G401.6 (cell line): Measurements from ENCODE around the gene CAPRIN2.
A peak's percentile ranks its signal among the peaks of the same experiment; 100 is the strongest.

Experiments used
- FAIRE-seq: peaks from 2 replicates; lab custom pipeline; 2012; peaks lifted over from hg19 to GRCh38; lab: Jason Lieb, UNC

CAPRIN2 gene, protein sequence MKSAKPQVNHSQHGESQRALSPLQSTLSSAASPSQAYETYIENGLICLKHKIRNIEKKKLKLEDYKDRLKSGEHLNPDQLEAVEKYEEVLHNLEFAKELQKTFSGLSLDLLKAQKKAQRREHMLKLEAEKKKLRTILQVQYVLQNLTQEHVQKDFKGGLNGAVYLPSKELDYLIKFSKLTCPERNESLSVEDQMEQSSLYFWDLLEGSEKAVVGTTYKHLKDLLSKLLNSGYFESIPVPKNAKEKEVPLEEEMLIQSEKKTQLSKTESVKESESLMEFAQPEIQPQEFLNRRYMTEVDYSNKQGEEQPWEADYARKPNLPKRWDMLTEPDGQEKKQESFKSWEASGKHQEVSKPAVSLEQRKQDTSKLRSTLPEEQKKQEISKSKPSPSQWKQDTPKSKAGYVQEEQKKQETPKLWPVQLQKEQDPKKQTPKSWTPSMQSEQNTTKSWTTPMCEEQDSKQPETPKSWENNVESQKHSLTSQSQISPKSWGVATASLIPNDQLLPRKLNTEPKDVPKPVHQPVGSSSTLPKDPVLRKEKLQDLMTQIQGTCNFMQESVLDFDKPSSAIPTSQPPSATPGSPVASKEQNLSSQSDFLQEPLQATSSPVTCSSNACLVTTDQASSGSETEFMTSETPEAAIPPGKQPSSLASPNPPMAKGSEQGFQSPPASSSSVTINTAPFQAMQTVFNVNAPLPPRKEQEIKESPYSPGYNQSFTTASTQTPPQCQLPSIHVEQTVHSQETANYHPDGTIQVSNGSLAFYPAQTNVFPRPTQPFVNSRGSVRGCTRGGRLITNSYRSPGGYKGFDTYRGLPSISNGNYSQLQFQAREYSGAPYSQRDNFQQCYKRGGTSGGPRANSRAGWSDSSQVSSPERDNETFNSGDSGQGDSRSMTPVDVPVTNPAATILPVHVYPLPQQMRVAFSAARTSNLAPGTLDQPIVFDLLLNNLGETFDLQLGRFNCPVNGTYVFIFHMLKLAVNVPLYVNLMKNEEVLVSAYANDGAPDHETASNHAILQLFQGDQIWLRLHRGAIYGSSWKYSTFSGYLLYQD

DNA sequence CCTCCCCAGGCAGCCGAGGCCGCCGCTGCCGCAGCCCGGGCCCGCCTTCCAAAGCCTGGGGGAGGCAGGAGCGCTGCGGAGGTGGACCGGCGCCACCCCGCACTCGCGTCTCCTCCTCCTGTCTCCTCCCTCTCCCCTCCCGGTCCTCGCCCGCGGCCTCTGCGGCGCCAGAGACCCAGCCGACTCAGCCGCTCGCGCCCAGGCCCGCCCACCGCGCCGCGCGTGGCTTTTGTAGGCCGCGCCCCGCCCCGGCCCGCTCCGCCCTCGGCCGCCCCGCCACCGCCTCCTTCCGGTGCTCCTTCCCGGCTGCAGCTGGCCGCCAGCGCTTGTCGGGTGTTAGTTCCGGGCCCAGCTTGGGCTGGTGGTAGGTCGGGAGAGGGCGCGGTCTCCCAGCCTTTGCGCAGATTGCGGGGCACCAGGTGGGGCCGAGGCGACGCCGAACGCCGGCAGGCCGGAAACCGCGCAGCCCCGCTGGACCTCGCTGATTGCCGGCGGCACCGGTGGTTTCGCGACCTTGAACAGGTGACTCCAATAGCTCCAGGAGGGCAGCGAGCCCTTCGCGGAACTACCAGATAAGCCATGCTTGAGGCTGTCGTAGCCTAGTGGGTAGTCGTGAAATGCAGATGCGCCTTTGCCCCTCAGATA, at the start of gene CAPRIN2:
TSS of gene CAPRIN2 (minus strand) at position 202 of the 645 bp plus-strand sequence. CDS start 1,431 bp downstream, outside the sequence.
- no peak for FAIRE-seq

DNA sequence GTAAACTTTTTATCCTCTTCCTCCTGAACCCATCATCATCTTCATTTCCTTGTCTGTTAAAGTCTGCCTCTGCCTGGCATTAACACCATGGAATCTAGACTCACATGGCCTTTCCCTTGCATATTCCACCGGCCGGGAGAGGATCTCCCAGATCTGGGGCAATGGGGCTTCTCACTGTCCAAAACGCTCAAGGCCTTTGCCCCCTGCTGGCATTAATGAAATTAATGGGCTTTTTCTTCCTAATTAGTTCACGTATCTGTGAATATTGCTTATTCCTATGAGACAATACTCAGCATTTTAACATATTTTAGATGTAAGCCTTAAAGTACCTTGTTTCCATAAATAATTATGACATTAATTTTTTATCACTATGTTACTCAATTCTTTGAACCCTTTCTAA, 42.9 kb upstream of the CAPRIN2 start:
- FAIRE-seq: no peak

DNA sequence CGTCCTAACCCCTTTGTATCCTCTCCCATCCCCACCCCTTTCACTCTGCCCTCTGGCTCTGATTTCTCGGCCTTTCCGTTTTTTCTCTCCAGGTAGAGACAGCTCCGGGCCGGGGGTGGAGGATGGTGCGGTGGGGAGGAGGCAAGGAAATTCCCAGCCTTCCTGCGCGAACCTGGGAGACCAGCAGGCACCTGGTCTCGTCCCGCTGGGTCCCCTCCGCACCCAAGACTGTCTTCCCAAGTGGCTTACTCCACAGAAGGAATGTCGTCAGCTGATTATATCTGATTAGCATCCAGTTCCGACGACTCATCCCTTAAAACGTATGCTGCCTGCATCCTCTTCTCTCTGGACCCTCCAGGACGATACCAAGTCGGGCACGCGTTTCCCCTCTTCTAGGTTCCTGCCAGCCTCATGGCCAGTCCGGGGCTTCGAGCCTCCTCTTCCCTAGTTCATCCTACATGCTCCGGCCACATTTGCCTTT, 42.2 kb upstream of the CAPRIN2 start:
- FAIRE-seq: no peak

DNA sequence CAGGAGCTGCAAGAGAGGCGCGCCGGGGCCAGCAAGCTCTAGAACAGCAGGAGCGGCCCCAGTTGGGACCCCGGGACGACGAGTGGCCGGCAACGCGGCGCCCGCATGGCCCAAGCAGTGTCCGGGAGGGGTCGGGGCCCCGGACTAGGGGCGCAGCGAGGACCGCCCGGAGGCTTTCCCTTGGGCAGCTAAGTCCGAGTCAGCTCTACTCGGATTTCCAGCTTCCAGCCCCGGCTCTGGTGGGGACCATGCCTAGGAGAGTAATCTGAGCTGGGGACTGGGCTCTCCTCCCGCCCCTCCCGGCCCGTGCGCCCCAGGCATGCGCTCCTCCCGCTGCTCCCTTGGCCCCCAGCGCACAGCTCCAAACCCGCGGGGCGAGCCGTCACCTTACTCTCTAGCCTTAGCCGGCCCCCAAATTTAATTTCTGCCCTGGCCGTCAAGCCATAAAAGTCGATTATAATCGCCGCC, 41.6 kb upstream of the CAPRIN2 start:
- FAIRE-seq: no peak

DNA sequence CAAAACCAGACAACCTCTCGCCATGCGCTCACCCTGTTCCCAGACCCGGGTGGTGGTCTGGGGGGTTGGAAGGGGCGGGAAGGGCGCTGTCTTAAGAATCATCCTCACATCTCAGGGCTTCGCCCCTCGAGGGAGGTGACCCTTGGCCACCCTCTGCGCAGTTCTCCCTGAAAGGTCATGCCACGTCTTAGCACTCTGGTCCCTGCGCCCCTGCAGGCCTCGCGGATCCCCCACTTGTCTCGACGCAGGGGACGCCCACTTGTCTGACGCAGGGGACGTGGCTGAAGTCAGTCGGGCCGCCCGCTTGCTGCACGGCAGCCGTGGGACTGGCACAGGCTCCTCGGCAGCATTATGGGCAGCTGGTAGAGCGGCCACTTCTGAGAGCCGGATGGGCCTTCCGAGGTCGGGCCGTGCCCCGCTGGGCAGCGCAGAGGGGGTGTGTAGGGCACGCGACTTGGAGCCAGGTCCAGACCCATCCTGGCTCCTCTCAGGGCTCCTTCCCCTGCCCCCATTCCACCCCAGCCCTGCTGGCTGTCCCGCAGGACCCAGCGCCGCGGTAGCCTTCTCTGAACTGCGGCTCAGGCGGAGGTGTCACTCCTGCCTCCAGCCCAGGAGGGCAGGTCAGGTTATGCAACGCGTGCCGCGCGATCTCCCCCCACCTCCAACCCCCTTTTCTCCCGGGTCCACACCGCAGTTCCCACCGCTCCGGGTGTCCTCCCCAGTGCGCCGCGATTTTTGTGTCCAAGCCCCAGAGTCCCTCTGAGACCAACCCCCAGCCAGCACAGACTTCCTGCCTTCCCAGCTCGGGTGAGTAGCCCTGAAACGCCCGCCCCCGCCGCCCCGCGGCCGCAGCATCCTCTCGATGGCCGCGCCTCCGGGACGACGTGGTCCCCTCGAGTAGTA, 40.9 kb upstream of the CAPRIN2 start:
- FAIRE-seq: no peak

DNA sequence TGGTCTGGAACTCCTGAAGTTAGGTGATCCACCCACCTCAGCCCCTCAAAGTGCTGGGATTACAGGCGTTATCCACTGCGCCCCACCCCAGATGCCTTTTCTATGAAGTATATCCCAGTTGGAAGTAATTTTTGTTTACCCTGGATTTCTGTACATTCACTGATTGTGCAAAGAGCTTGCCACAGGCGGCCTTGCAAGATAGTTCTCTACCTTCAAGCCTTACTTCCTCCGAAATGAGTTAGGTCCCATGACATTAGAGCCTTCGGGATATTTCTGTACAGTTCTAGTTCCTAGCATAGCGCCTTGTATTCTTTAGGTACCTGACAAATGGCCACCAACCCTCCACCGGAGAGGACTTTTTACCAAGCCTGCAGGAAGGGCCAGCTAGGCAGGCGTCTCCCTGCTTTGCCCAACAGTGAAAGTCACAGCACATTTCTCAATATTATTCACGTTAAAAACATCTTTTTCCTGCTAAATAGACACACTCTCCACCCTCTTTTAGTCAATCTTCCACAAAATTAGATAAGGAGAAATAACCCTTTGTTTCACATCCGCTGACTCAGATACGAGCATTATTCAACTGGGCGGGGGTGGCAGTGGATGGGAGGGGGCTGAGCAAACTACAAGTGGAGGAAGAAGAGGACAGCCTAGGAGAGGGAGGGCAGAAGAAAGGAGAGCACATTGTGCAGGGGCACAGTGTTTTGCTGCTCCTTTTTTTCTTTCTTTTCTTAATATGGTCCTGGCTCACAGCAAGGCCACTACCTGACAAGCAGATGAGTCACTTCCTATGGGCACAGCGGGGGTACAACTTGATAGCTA, 40.0 kb upstream of the CAPRIN2 start:
- FAIRE-seq: no peak

DNA sequence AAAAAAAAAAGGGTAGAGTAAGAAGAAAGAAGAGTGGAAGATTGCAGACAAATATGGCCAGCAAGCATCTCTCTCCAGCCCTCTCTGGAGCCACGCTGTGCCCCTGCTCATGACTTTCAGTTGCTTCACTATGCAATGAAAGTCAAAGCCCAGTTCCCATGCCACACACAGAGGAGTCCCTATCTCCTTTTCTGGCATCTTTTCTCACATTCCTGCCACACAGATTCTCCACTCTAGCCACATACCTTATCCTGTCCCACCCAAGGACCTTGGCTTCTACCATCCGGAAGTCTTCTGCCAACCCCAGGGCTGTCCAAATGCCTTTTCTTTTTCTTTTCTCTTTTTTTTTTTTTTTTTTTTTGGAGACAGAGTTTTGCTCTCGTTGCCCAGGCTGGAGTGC, 39.3 kb upstream of the CAPRIN2 start:
- no peak for FAIRE-seq

DNA sequence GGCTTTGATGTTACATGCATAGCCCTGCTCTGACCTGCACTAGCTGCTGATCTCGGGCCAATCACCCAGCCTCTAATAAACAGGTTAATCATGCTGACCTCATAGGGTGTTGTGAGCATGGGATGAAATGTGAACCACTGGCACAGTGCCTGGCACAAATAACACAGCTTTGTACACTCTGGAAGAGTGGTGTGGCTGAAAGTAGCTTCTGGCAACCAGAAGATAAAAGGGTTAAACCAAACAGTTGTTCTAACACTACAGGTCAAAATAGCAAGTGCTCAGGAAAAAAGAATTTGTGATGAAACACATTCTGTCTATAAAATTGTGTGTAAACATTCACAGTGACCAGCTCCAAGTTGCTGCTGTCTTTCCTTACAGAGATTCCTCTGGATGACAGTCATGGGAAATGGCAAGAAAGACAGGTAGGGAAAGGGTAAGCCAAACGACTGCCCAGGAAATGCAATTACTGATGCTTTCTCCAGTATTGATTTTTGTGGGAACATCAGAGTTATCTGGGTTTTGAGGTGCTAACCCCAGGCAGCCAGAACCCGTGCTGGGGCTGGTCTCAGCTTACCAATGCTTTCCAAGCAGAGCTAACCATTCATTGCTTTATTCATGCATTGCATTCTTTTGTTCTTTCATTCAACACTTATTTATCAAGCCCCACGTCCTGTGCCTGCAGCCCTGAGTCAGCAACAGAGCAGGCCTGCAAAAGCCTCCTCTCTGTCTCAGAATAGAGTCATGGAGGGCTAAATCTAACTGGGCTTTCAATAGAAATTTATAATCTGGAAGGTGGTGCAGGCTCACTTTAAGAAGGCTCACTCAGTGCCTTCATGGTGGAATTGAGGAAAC, 38.1 kb upstream of the CAPRIN2 start:
- FAIRE-seq: no peak

DNA sequence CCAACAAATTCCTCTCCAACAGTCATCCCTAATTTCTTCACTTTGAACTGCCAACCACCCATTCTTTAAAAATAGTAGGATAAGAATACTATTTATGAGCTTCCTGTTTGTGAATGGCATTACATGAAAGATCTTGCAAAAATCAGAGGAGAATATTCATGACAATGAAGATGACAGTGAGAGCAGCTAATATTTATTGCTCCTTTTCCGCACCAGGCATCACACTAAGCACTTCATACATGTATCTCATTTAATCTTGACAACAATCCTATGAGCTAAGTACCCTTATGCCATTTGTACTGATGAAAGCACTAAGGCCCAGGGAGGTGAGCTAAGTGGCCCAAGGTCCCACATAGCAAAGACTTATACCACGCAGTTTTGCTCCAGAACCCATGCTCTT, 37.3 kb upstream of the CAPRIN2 start:
- FAIRE-seq: no peak

DNA sequence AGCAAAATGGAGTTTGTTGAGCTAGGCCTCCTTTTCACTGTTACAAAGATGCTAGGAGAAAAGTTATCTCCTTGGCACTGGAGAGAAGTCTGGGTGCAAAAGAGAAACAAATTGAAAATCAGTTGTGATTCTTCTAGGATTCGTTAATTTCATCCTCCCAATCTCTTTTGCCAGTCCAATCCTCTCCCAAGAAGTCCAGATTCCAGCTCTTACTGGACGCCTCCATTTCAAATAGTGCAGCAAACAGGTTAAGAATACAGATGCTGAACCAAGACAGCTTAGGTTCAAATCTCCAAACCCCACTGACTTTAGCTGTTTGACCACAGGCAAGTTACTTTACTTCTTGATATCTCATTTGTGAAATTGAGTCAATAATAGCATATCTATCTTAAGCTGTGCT, 34.0 kb upstream of the CAPRIN2 start:
- FAIRE-seq: no peak

DNA sequence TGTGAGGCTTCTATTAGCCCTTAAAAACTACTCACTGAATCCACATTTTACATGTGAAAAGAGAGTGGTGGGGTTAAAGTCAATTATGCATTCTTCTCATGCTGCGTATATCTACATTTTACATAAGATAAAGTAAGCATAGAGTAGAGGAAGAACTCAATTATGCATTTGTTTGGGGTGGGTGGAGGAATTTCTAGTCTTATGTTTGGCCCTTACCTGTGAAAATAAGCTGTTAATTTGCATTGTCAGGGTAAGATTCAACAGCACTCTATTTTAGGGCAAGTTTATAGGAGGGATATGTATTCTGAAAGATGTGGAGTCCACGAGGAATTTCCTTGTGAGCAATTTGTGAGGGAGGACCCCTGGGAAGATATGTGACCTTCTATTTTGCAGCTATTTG, 30.9 kb upstream of the CAPRIN2 start:
- FAIRE-seq: no peak

DNA sequence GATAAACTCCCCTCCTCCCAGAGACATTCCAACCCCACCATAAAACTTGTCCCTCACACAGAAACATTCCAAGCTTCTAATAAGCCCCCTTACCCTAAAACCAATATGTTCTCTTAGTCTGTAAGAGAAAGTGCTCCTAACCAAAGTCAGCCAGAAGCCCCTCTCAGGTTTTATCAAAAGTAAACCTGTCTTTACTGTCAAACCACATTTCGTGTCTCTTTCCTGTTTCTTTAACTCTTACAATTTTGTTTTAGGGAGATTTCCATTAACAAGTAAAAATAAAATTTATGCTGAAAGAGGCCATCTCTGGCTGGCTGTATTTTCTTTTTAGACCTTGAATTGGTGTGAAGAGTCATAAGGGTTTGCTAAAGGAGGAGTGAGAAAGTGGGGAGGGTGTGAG, 29.8 kb upstream of the CAPRIN2 start:
- no peak for FAIRE-seq

DNA sequence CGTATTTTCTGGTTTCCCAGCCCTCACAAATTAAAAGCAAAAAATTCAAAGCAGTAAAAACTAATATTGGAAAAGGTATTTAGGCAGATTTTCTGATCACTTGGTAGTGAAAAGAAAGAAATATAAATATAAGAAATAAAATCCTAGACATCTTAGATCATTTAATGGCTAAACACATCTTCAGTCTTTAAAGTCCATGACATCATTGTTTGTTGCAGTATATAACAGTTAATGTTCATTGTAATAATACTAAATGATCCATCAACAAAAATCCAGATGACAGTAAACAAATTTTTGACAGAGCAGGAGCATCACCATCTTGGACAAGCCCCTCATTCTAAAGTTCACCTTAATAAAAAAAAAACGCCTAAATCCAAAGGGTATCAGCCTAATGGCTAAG, 29.2 kb upstream of the CAPRIN2 start:
- no peak for FAIRE-seq

DNA sequence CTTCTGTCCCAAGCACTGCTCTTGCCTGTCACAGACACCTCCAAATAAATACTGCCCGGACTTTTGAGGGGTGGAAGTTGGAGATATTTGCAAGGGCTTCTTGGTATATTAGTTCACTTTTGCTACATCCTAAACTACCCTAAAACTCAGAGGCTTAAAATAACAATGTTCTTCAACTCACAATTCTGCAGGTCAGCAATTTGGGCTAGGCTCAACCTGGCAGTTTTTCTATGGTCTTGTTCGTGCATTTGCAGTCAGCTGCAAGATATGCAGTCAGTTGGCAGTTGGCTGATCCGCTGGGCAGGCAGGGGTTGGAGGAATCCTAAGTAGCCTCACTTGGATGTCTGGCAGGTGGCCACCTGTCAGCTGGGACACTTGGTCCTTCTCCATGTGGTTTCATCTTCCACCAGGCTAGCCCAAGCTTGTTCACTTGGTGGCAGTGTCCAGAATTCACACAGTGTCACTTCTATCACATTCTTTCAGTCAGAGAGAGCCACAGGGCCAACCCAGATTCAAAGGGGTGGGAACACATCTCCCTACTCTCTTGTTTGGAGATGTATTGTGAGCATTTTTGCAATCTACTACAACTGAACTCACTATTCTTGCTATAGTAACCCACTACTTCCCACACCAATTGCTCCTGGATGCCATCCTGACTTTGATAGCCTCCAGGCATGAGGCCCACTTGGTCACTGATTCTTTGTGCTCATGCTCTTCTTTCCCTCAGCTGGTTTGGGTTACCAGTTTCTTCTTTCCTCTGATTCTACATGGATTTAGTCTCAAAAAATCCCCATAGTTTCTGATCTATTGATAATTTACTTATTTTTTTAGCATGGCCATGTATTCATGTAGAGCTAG, 27.8 kb upstream of the CAPRIN2 start:
- no peak for FAIRE-seq

DNA sequence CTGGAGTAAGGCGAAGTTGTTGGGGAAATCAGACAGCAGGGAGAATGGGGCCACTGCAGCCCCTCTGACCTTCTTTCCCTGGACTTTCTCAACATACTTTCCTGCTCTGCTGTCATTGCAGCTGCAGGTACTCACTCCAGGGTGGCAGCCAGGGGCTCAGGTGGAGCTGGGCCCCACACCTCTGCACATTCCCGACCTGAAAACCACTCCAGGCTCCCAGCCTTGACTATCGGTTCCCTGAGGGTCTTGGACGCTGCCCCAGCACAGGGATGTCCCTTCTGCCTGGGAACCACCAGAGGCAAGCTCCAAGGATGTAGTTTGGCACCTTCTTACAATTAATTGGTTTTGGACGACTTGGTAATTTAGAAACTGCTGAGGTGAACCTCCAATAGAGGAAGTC, 24.8 kb upstream of the CAPRIN2 start:
- FAIRE-seq: no peak

DNA sequence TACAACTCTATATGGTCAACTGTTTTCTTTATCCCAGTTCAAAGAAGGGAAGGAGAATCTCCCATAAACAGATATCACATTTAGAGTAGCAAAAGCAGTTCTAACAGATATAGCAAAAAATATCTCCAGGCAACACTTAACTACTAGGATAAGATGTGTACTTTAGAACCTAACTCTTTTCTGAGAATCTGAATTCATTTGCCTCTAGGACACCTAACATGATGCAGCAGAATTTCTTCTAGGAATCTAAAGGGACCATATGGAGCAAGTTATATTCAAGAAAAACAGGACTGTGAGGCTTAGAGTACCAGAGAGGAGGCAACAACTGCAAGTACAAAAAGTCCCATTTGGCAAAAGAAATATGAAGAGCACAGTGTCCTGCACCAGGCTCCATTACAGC, 24.4 kb upstream of the CAPRIN2 start:
- FAIRE-seq: no peak

DNA sequence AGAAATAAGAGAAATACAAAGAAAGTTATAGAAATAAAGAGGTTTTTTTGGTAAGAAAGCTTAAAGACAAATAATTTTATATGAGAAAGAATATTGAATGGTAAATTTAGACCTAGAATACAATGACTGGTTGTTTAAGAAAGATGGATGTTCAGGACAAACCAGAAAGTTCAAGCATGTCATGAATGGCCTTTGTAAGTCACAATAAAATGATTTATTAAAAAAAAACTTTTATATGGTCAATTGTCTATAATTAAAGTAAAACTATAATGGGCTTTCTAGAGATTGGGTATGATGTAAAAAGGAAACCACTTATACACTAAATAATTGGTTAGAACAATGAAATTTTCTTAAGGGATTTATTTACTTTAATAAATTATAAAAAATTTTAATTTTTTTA, 19.8 kb upstream of the CAPRIN2 start:
- FAIRE-seq: peak; percentile 73

DNA sequence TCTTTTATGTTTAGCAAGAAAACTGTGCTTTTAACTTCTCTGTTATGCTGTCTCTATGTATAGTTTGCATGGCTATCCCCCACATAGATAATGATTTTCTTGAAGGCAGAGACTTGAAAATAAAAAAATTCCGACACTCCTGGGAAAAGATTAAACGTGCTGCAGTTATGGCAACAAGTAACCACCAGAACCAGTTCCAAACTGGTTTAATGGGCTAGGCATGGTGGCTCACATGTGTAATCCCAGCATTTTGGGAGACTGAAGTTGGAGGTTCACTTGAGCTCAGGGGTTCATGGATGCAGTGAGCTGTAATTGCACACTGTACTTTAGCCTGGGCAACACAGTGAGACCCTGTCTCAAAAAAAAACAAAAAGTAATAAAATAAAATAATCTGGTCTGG, 15.1 kb upstream of the CAPRIN2 start:
- FAIRE-seq: no peak
